Mucosa of descending colon (tissue), 3 donors: ENCODE results near the gene EPSTI1. TPM values are rescaled to one million over a fixed set of nuclear protein-coding genes. Genes with fewer than 3 reads are reported as not detected.

Experiments used
- ATAC-seq: fragments of 200-7000 bp; cut with Tn5 transposase; one replicate; pipeline ENCODE4 v1.9.1; 2020; ENCODE audit warnings: mild to moderate bottlenecking, moderate library complexity
- DNase-seq, 3 donors: peaks; one replicate each; pipeline ENCODE4 v3.0.0-alpha.2; 2020
- H3K36me3 ChIP-seq: fragments of 200-600 bp; one replicate; pipeline ENCODE4 v1.8.0; 2021; ENCODE audit warnings: low read depth, mild to moderate bottlenecking
- H3K4me1 ChIP-seq: fragments of 200-600 bp; one replicate; pipeline ENCODE4 v1.8.0; 2021; ENCODE audit warnings: low read depth, mild to moderate bottlenecking
- H3K4me3 ChIP-seq: fragments of 200-600 bp; one replicate; pipeline ENCODE4 v1.8.0; 2021; ENCODE audit warnings: mild to moderate bottlenecking
- H3K9me3 ChIP-seq: fragments of 200-600 bp; one replicate; pipeline ENCODE4 v1.8.0; 2021; ENCODE audit warnings: mild to moderate bottlenecking
- intact Hi-C, 2 donors: fragments of 100-400 bp; cut with DNase I in 1 of 2; cut with micrococcal nuclease in 1 of 2; formaldehyde crosslinking; loops; one replicate each; pipeline versions ENCODE4 v1.11.0 to v1.11.1; 2022; cut with DNase I, micrococcal nuclease
- total RNA-seq, 3 donors: library from RNA; stranded (reverse); fragmentation: NEBNext Ultra II Directional in 2 of 3; extraction: Animal tissue kit (Norgen Biotek cat#: 25700) in 2 of 3; gene quantifications; one replicate each; pipeline versions ENCODE4 v1.2.1 to v1.2.4, GENCODE V29; 2021 to 2023
- TF ChIP-seq, protein P1 (sequence below): fragments of 200-600 bp; IDR thresholded peaks from one replicate; pipeline ENCODE4 v1.8.0; 2022; ENCODE audit warnings: antibody characterized with exemption, mild to moderate bottlenecking
- donor health status: DM: no; HTN: no; CAD: no; lungs with moderate emphysema.
- donor health status: DM: no; HTN: no; CAD: no.
- donor health status: DM: no; HTN: yes; CAD: no.

Gene EPSTI1
- total RNA-seq, 3 donors from 2014 or later: 12.1 to 26.9 (median 19.1) TPM

DNA sequence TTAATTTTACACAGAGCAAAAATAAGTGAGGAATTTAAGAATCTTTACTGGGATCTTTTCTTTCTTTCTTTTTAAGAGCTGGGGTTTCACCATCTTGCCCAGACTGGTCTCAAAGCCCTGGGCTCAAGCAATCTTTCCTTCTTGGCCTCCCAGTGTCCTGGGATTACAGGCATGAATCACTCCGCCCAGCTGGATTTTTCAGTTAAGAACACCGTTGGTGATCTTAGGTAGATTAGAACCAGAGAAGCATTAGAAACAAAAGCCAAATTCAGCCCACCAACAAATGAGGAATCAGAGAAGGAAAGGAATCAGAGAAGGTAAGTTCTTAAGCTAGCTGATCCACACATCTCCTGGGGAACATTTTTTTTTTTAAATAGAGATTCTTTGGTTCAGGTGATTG is 34.2 kb downstream of the EPSTI1 start:
- Histone ChIP-seq H3K36me3 (no peaks in the 10 kb centered on the region), H3K4me1 (no peaks in the 10 kb centered on the region), H3K4me3 (no peak overlapping the region), H3K9me3 (no peaks in the 10 kb centered on the region)
- TF ChIP-seq, protein P1, sequence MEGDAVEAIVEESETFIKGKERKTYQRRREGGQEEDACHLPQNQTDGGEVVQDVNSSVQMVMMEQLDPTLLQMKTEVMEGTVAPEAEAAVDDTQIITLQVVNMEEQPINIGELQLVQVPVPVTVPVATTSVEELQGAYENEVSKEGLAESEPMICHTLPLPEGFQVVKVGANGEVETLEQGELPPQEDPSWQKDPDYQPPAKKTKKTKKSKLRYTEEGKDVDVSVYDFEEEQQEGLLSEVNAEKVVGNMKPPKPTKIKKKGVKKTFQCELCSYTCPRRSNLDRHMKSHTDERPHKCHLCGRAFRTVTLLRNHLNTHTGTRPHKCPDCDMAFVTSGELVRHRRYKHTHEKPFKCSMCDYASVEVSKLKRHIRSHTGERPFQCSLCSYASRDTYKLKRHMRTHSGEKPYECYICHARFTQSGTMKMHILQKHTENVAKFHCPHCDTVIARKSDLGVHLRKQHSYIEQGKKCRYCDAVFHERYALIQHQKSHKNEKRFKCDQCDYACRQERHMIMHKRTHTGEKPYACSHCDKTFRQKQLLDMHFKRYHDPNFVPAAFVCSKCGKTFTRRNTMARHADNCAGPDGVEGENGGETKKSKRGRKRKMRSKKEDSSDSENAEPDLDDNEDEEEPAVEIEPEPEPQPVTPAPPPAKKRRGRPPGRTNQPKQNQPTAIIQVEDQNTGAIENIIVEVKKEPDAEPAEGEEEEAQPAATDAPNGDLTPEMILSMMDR: no peak
- DNase-seq: no peak
- ATAC-seq: no peak
- intact Hi-C loops: no loop called here

DNA sequence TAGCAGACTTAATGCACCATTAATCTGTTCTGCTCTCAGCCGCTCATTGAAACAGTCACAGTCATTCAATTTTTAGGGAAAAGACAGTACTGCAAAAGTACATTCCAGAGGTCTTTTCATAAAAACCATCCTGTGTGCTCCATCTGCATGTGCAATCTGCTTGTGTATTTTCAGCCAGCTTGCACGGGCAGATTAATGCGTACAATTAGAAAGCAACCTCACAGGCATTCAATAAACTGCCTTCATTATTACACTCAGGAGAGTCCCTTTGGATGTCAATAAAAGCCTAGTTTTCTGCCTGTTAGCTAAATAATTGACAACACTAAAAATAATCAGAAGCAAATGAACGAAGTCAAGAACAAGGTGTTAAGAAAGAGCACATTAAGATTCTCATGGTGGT is 41.9 kb downstream of the EPSTI1 start:
- H3K4me3 ChIP-seq: no peak overlapping the region
- TF ChIP-seq, protein P1: no peak
- no peak for ATAC-seq
- DNase-seq: no peak
- intact Hi-C loops: no loop called here
- H3K4me1 ChIP-seq: no peaks in the 10 kb centered on the region
- no peaks in the 10 kb centered on the region for H3K36me3 ChIP-seq
- H3K9me3 ChIP-seq: no peaks in the 10 kb centered on the region

DNA sequence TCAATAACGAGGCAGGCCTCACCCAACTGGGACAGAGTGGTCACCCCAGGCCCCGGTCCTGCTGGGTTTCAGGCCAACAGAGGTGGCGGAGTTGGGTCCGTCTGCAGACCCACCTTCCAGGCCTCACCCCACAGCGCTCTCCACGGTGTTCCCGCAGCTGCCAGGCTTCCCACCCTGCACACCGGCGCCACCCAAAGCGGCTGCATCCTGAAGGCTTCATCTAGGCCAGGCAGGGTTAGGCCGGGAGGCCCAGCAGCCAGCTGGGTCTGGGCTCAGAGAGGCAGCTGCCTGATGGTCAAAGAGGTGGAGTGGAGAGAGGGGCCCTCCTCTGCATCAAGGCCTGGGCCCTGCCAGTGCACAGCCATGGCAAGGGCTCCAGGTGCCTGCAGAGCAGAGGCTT is 44.1 kb downstream of the EPSTI1 start:
- Histone ChIP-seq H3K4me1 (no peaks in the 10 kb centered on the region), H3K4me3 (no peak overlapping the region), H3K9me3 (no peaks in the 10 kb centered on the region), H3K36me3 (no peaks in the 10 kb centered on the region)
- intact Hi-C loops: no loop called here
- TF ChIP-seq, protein P1: no peak
- DNase-seq (no peak), ATAC-seq (no peak)

DNA sequence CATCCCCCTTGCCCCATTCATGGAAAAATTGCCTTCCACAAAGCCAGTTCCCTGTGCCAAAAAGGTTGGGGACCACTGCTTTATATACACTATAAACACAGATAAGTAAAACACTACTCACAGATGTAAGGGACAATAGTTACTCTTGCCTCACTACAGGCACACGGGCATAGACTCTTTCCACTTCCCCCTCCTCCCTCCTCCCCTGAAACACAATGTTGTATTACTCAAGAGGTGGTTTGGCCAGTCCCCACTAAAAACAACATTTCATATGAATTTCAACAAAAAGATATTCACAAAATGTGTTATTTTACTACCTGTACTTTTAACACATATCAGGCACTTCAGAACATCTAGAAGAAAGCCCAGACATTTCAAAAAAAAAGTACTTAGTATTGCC is 45.1 kb downstream of the EPSTI1 start:
- intact Hi-C loops: no loop called here
- H3K36me3 ChIP-seq: no peaks in the 10 kb centered on the region
- H3K4me1 ChIP-seq: no peaks in the 10 kb centered on the region

DNA sequence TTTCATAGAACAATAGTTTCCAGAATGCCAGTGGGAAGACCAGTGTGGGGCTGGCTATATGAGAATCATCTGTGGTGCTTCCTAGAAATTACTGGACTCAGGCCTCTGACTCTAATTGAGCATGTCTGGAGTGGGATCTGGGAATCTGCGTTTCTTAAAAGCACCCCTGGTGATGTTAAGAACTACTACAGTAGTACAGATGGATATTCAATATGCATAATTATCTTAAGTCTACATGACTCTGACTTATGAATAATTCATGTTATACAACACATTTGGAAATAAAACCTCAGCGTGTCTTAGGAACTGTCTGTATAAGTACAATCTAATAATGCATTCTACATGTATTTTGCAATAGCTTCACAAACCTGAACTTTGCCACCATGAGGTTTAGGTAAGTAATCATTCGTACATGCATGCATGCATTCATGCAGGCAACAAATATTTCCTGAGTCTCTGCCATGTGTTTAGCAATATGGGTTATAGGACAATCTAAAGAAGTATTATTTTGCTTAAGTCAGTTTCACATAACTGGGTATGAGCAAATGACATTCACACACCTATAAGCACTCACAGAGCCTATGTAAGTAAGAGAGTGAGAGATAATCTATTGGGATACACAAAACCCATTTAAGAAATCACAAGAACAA is 62.0 kb downstream of the EPSTI1 start:
- ATAC-seq (no peak), DNase-seq (no peak)
- no peaks in the 10 kb centered on the region for H3K36me3 ChIP-seq

More for the DNA sequence above, 45.1 kb downstream of the EPSTI1 start:
- no peak for DNase-seq
- ATAC-seq: no peak
- no peak overlapping the region for H3K4me3 ChIP-seq
- H3K9me3 ChIP-seq: no peaks in the 10 kb centered on the region
- TF ChIP-seq, protein P1: no peak

More for the DNA sequence above, 62.0 kb downstream of the EPSTI1 start:
- Histone ChIP-seq H3K4me1 (peaks cover 2% of the 10 kb centered on the region), H3K9me3 (peaks cover 6% of the 10 kb centered on the region), H3K4me3 (no peak overlapping the region)
- TF ChIP-seq, protein P1: no peak
- intact Hi-C loops: no loop called here
